OCI-LY3 (cell line): ENCODE results near the gene AUNIP.

Source experiments
- H2AFZ ChIP-seq: fragments of 200-600, 300-600 bp; shearing (Covaris generic); 2 replicates; pipeline ENCODE4 v1.6.0; 2014; ENCODE audit warnings: antibody characterized with exemption, low read depth, low read length
- H3K27ac ChIP-seq: fragments of 200-600, 300-600 bp; sonication (generic); 2 replicates; pipeline ENCODE4 v1.5.1; 2014; ENCODE audit warnings: mild to moderate bottlenecking, low read length, moderate library complexity, mixed read lengths
- H3K27me3 ChIP-seq: fragments of 200-600, 300-600 bp; sonication (generic); 2 replicates; pipeline ENCODE4 v1.6.1; 2014; ENCODE audit warnings: low read depth, low read length, mixed read lengths
- H3K36me3 ChIP-seq: fragments of 200-600, 300-600 bp; sonication (generic); replicated peaks from 2 replicates; pipeline ENCODE3; 2014; ENCODE audit warnings: low read depth, low read length, mixed read lengths
- H3K4me1 ChIP-seq: fragments of 300-600, 200-600 bp; sonication (generic); 2 replicates; pipeline ENCODE4 v1.6.1; 2014; ENCODE audit warnings: low read length, mixed read lengths
- H3K4me2 ChIP-seq: fragments of 200-600, 300-600 bp; sonication (generic); 2 replicates; pipeline ENCODE4 v1.6.1; 2014; ENCODE audit warnings: low read length, mixed read lengths
- H3K4me3 ChIP-seq: fragments of 300-600, 200-600 bp; sonication (generic); 2 replicates; pipeline ENCODE4 v1.5.1; 2014; ENCODE audit warnings: antibody characterized with exemption, mild to moderate bottlenecking, low read length, moderate library complexity
- H3K79me2 ChIP-seq: fragments of 300-600, 200-600 bp; shearing (Covaris generic); 2 replicates; pipeline ENCODE4 v1.6.1; 2014; ENCODE audit warnings: mild to moderate bottlenecking, low read length, mixed read lengths
- H3K9ac ChIP-seq: fragments of 300-600, 200-600 bp; shearing (Covaris generic); 2 replicates; pipeline ENCODE4 v1.6.0; 2014; ENCODE audit warnings: mild to moderate bottlenecking, low read length, moderate library complexity
- H3K9me3 ChIP-seq: fragments of 200-600, 300-600 bp; shearing (Covaris generic); 2 replicates; pipeline ENCODE4 v1.6.1; 2014; ENCODE audit warnings: low read length, mixed read lengths; ENCODE audit not compliant: insufficient read depth
- H4K20me1 ChIP-seq: fragments of 200-600, 300-600 bp; sonication (generic); 2 replicates; pipeline ENCODE4 v1.6.1; 2016; ENCODE audit warnings: low read length, mixed read lengths; ENCODE audit not compliant: insufficient read depth
- CTCF ChIP-seq: fragments of 200-600, 300-600 bp; sonication (generic); IDR thresholded peaks from 2 replicates; pipeline ENCODE4 v1.5.1; 2014; ENCODE audit warnings: antibody characterized with exemption, low read length, low read depth
- EZH2phosphoT487 ChIP-seq: fragments of 200-600 bp; shearing (Covaris generic); IDR thresholded peaks from 2 replicates; pipeline ENCODE4 v1.6.1; 2018; ENCODE audit warnings: antibody characterized with exemption, mixed run types, low read depth

The AUNIP gene

GRCh38 chr1:25875154-25875855 is 16.0 kb upstream of the AUNIP start, which contains the start of gene PAQR7:
TSS of gene PAQR7 (minus strand) at chr1:25875708. CDS start at chr1:25863839, 11,869 bp downstream.
- H3K79me2 ChIP-seq: peaks cover 23% of the 10 kb centered on the region
- peak within 1 kb of the TSS; percentile 91 for H3K4me3 ChIP-seq
- peak within 1 kb of the TSS; percentile 87 for H3K4me2 ChIP-seq
- no peaks in the 10 kb centered on the region for H3K36me3 ChIP-seq
- peak within 1 kb of the TSS; percentile 86 for H3K9ac ChIP-seq
- peak within 1 kb of the TSS; percentile 39; the same call in 1 of the 2 replicates for H2AFZ ChIP-seq
- H3K4me1 ChIP-seq: peaks cover 16% of the 10 kb centered on the region
- no peaks in the 10 kb centered on the region for H3K27me3 ChIP-seq
- TF ChIP-seq EZH2phosphoT487: no peak
- TF ChIP-seq CTCF: peak; percentile 7; the same call in 1 of the 2 replicates
- H3K27ac ChIP-seq: 0 out of 2 replicates have a peak within 1 kb of the TSS, but pooled peaks have one; percentile 19
- H3K9me3 ChIP-seq: no peaks in the 10 kb centered on the region
- H4K20me1 ChIP-seq: no peaks in the 10 kb centered on the region

- Histone ChIP-seq H3K4me1 (peaks cover 16% of the 10 kb centered on the region), H3K27ac (0 out of 2 replicates have a peak overlapping the region, but pooled peaks have one; percentile 19), H3K36me3 (no peaks in the 10 kb centered on the region), H3K79me2 (peaks cover 23% of the 10 kb centered on the region), H3K9ac (peak overlapping the region; percentile 86), H4K20me1 (no peaks in the 10 kb centered on the region), H3K27me3 (no peaks in the 10 kb centered on the region), H3K4me2 (peak overlapping the region; percentile 87), H2AFZ (0 out of 2 replicates have a peak overlapping the region, but pooled peaks have one; percentile 18), H3K9me3 (no peaks in the 10 kb centered on the region), H3K4me3 (peak overlapping the region; percentile 91)
- TF ChIP-seq EZH2phosphoT487: no peak
- TF ChIP-seq CTCF: no peak
Measured at GRCh38 chr1:25874635-25875153, 15.4 kb upstream of the AUNIP start.

- peaks cover 16% of the 10 kb centered on the region for H3K4me1 ChIP-seq
- peak overlapping the region; percentile 86 for H3K9ac ChIP-seq
- H2AFZ ChIP-seq: no peak overlapping the region
- H4K20me1 ChIP-seq: no peaks in the 10 kb centered on the region
- H3K27me3 ChIP-seq: no peaks in the 10 kb centered on the region
- H3K79me2 ChIP-seq: peaks cover 23% of the 10 kb centered on the region
- peak overlapping the region; percentile 87 for H3K4me2 ChIP-seq
- TF ChIP-seq EZH2phosphoT487 (no peak), CTCF (no peak)
- peak overlapping the region; percentile 91 for H3K4me3 ChIP-seq
- H3K9me3 ChIP-seq: no peaks in the 10 kb centered on the region
- H3K36me3 ChIP-seq: no peaks in the 10 kb centered on the region
- no peak overlapping the region for H3K27ac ChIP-seq
Measured at GRCh38 chr1:25874209-25874608, 15.0 kb upstream of the AUNIP start.

GRCh38 chr1:25873120-25873519 is 13.9 kb upstream of the AUNIP start:
- Histone ChIP-seq H3K27ac (no peak overlapping the region), H4K20me1 (no peaks in the 10 kb centered on the region)

More at GRCh38 chr1:25873120-25873519, 13.9 kb upstream of the AUNIP start:
- Histone ChIP-seq H3K4me2 (no peak overlapping the region), H3K4me3 (no peak overlapping the region), H3K9me3 (no peaks in the 10 kb centered on the region), H3K79me2 (peaks cover 23% of the 10 kb centered on the region), H3K4me1 (peaks cover 16% of the 10 kb centered on the region), H3K27me3 (no peaks in the 10 kb centered on the region), H3K36me3 (no peaks in the 10 kb centered on the region), H3K9ac (no peak overlapping the region), H2AFZ (no peak overlapping the region)
- no peak for TF ChIP-seq CTCF
- no peak for TF ChIP-seq EZH2phosphoT487
